ENCODE results near the gene CREB3L1.

CREB3L1 gene

GRCh38 chr11:46238078-46238966, 39.1 kb upstream of the CREB3L1 start:
- ATAC-seq = peak; percentile 45
- TF ChIP-seq CSDC2 (CRISPR knock-in tag; IDR thresholded peaks at IDR 0.05) = peak; percentile 86; the same call in 1 of the 2 replicates
- no peak for TF ChIP-seq BACH2 (CRISPR knock-in tag; IDR thresholded peaks at IDR 0.05; ENCODE audit: borderline replicate concordance)
- TF ChIP-seq ISL1 (CRISPR knock-in tag; IDR thresholded peaks at IDR 0.05) = no peak
- 0 out of 2 replicates have a peak, but pooled peaks have one; percentile 43 for TF ChIP-seq CREB5 (CRISPR knock-in tag; IDR thresholded peaks at IDR 0.05; ENCODE audit: low read depth)

GRCh38 chr11:46238967-46239800, 38.3 kb upstream of the CREB3L1 start:
- TF ChIP-seq POU6F1 (CRISPR knock-in tag; IDR thresholded peaks at IDR 0.05; ENCODE audit: borderline replicate concordance, low read depth) = no peak
- no peak for TF ChIP-seq ARNTL (CRISPR knock-in tag; IDR thresholded peaks at IDR 0.05; ENCODE audit: borderline replicate concordance, low read depth)

GRCh38 chr11:46239801-46240061, 37.7 kb upstream of the CREB3L1 start:
- ATAC-seq = no peak

More at GRCh38 chr11:46238967-46239800, 38.3 kb upstream of the CREB3L1 start:
- ATAC-seq = peak; percentile 87

More at GRCh38 chr11:46239801-46240061, 37.7 kb upstream of the CREB3L1 start:
- TF ChIP-seq CSDC2 (CRISPR knock-in tag; IDR thresholded peaks at IDR 0.05) (no peak), ISL1 (CRISPR knock-in tag; IDR thresholded peaks at IDR 0.05) (no peak), OSR1 (CRISPR knock-in tag; IDR thresholded peaks at IDR 0.05) (no peak), PPARA (CRISPR knock-in tag; IDR thresholded peaks at IDR 0.05; ENCODE audit: borderline replicate concordance) (no peak), CSRNP3 (CRISPR knock-in tag; IDR thresholded peaks at IDR 0.05) (no peak), ZC3H10 (CRISPR knock-in tag; IDR thresholded peaks at IDR 0.05) (no peak), TSHZ2 (CRISPR knock-in tag; IDR thresholded peaks at IDR 0.05) (no peak), ESRRG (CRISPR knock-in tag; IDR thresholded peaks at IDR 0.05) (no peak), SNAI2 (CRISPR knock-in tag; IDR thresholded peaks at IDR 0.05) (no peak), PATZ1 (CRISPR knock-in tag; IDR thresholded peaks at IDR 0.05; ENCODE audit: borderline replicate concordance) (no peak), TOX (CRISPR knock-in tag; IDR thresholded peaks at IDR 0.05; ENCODE audit: borderline replicate concordance) (no peak), TCF4 (CRISPR knock-in tag; IDR thresholded peaks at IDR 0.05; ENCODE audit: borderline replicate concordance) (no peak), ARNTL (CRISPR knock-in tag; IDR thresholded peaks at IDR 0.05; ENCODE audit: borderline replicate concordance, low read depth) (no peak), RARB (CRISPR knock-in tag; IDR thresholded peaks at IDR 0.05) (no peak), POU6F1 (CRISPR knock-in tag; IDR thresholded peaks at IDR 0.05; ENCODE audit: borderline replicate concordance, low read depth) (no peak), ZNF70 (CRISPR knock-in tag; IDR thresholded peaks at IDR 0.05) (no peak), CREB5 (CRISPR knock-in tag; IDR thresholded peaks at IDR 0.05; ENCODE audit: low read depth) (no peak), ZFP30 (CRISPR knock-in tag; IDR thresholded peaks at IDR 0.05) (no peak), ZFP3 (CRISPR knock-in tag; IDR thresholded peaks at IDR 0.05) (no peak)

Data from SK-N-SH treated with all-trans-retinoic acid at 6 μM for 48 hours (cell line).